ENCODE measurements around the gene KRTAP10-6.

DNA sequence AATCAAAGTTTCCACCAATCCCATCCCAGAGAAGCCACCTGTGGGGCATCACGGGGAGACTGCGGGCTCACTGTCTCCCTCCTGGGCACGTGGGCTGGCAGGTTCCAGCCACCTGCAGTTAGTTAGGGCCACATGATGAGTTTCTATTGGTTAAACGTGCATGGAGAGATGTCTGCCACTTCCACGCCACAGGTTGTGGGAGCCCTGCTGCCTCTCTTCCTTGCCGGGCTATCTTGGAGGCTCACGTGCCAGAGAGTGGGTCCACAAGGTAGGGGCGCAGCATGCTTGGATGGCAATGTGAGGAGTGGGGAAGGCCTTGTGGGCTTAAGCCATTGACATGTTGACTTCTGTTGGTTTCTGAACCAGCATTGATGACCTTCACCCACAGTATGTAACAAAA lies 11.6 kb upstream of the KRTAP10-6 start:
- TF ChIP-seq FOXK2 (IDR thresholded peaks at IDR 0.05) = no peak
- no peak for TF ChIP-seq LEF1 (IDR thresholded peaks at IDR 0.05; ENCODE audit: borderline replicate concordance)
- TF ChIP-seq HDGF (IDR thresholded peaks at IDR 0.05; ENCODE audit: borderline replicate concordance) = no peak
- no peak for TF ChIP-seq ELF4 (IDR thresholded peaks at IDR 0.05)
- no peak for TF ChIP-seq NFRKB (IDR thresholded peaks at IDR 0.05)
- TF ChIP-seq TARDBP (IDR thresholded peaks at IDR 0.05) = no peak
- no peak for TF ChIP-seq ZNF384 (IDR thresholded peaks at IDR 0.05)
- no peak for TF ChIP-seq FOXM1 (IDR thresholded peaks at IDR 0.05; ENCODE audit: borderline replicate concordance)
- no peak for TF ChIP-seq ARNT (IDR thresholded peaks at IDR 0.05)
- TF ChIP-seq, protein P1, sequence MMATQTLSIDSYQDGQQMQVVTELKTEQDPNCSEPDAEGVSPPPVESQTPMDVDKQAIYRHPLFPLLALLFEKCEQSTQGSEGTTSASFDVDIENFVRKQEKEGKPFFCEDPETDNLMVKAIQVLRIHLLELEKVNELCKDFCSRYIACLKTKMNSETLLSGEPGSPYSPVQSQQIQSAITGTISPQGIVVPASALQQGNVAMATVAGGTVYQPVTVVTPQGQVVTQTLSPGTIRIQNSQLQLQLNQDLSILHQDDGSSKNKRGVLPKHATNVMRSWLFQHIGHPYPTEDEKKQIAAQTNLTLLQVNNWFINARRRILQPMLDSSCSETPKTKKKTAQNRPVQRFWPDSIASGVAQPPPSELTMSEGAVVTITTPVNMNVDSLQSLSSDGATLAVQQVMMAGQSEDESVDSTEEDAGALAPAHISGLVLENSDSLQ (IDR thresholded peaks at IDR 0.05) = no peak
